Colonic mucosa (tissue), 4 donors: ENCODE measurements around the gene UTP15. TPM values are rescaled to one million over a fixed set of nuclear protein-coding genes. Genes with fewer than 3 reads are reported as not detected.

ENCODE experiments used
- DNase-seq: peaks from one replicate; pipeline ENCODE4 v3.0.0-alpha.2; 2020
- H3K27ac ChIP-seq: fragments of 200-600 bp; one replicate; pipeline ENCODE4 v1.8.0; 2021
- H3K27me3 ChIP-seq: fragments of 200-600 bp; one replicate; pipeline ENCODE4 v1.8.0; 2021
- H3K36me3 ChIP-seq: fragments of 200-600 bp; one replicate; pipeline ENCODE4 v1.8.0; 2021
- H3K4me1 ChIP-seq: fragments of 200-600 bp; one replicate; pipeline ENCODE4 v1.8.0; 2021; ENCODE audit warnings: mild to moderate bottlenecking
- H3K4me3 ChIP-seq: fragments of 200-600 bp; one replicate; pipeline ENCODE4 v1.8.0; 2021
- H3K9ac ChIP-seq, 2 donors: one replicate each; pipeline ENCODE4 v1.7.0; 2013; ENCODE audit warnings: control low read depth in 2 of 2, low read depth in 2 of 2, low read length in 2 of 2
- H3K9me3 ChIP-seq: fragments of 200-600 bp; one replicate; pipeline ENCODE4 v1.8.0; 2021
- intact Hi-C: fragments of 100-400 bp; cut with DNase I; formaldehyde crosslinking; loops from one replicate; pipeline ENCODE4 v1.14.1; 2022
- total RNA-seq, 2 donors: library from RNA; stranded (reverse); fragmentation: NEBNext Ultra II Directional in 1 of 2; extraction: Animal tissue kit (Norgen Biotek cat#: 25700) in 1 of 2; gene quantifications; one replicate each; pipeline ENCODE4 v1.2.1, GENCODE V29; 2021
- TF ChIP-seq, protein P1 (sequence below): fragments of 200-600 bp; IDR thresholded peaks from one replicate; pipeline ENCODE4 v1.8.0; 2022; ENCODE audit warnings: antibody characterized with exemption, mild to moderate bottlenecking
- donor health status: healthy.
- donor health status: DM: no; HTN: no; CAD: no.
- donor health status: DM: no; HTN: no; CAD: no.

UTP15 gene
- total RNA-seq, 2 donors from 2014 or later = 9.4 to 13.9 TPM

DNA sequence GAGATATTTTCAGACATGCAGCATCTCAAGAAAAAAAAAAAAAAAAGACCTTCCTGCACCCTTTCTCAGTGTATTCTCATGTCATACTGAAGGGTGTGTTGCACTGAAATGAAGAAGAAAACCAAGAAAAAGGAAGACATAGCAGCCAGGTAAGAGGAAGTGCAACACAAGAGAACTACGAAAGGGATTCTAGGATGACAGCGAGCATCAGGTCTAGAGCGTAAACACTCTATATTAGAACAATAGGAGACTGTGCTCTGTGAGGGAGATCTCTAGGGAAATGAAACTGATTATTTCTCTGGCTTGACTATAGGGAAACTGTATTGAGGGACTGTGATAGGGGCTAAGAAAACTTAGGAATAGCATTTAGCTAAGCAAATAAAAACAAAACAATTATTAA is 37.3 kb upstream of the UTP15 start:
- H3K27ac ChIP-seq = no peak overlapping the region
- no peaks in the 10 kb centered on the region for H3K4me1 ChIP-seq
- DNase-seq = no peak
- TF ChIP-seq, protein P1, sequence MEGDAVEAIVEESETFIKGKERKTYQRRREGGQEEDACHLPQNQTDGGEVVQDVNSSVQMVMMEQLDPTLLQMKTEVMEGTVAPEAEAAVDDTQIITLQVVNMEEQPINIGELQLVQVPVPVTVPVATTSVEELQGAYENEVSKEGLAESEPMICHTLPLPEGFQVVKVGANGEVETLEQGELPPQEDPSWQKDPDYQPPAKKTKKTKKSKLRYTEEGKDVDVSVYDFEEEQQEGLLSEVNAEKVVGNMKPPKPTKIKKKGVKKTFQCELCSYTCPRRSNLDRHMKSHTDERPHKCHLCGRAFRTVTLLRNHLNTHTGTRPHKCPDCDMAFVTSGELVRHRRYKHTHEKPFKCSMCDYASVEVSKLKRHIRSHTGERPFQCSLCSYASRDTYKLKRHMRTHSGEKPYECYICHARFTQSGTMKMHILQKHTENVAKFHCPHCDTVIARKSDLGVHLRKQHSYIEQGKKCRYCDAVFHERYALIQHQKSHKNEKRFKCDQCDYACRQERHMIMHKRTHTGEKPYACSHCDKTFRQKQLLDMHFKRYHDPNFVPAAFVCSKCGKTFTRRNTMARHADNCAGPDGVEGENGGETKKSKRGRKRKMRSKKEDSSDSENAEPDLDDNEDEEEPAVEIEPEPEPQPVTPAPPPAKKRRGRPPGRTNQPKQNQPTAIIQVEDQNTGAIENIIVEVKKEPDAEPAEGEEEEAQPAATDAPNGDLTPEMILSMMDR = no peak
- no peak overlapping the region for H3K9ac ChIP-seq
- no peaks in the 10 kb centered on the region for H3K36me3 ChIP-seq
- no peaks in the 10 kb centered on the region for H3K9me3 ChIP-seq
- intact Hi-C loops = no loop called here
- no peaks in the 10 kb centered on the region for H3K27me3 ChIP-seq
- no peak overlapping the region for H3K4me3 ChIP-seq

DNA sequence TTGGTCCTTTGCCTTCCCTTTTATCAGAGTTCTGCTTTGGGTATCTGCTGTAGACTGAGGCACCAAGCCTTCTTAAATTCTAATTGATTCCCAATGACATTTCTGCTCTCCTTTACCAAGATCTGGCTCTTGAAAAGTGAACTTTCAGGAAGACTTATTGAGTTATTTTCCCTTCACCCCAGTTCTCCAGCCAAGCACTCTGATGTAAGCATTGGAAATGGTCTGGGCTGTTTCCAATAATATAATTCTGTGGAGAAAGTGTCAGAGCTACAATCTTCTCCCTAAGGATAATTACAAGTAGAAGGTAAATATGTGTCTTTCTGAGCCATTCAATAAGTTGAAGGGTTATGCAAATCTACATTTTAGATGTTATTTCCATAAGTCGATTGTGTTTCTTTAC is 36.5 kb upstream of the UTP15 start:
- H3K4me3 ChIP-seq = no peak overlapping the region
- no peak overlapping the region for H3K27ac ChIP-seq
- H3K27me3 ChIP-seq = no peaks in the 10 kb centered on the region
- no peak for DNase-seq
- no peak overlapping the region for H3K9ac ChIP-seq
- no peaks in the 10 kb centered on the region for H3K9me3 ChIP-seq
- H3K4me1 ChIP-seq = no peaks in the 10 kb centered on the region
- intact Hi-C loops = no loop called here
- TF ChIP-seq, protein P1 = no peak
- no peaks in the 10 kb centered on the region for H3K36me3 ChIP-seq

DNA sequence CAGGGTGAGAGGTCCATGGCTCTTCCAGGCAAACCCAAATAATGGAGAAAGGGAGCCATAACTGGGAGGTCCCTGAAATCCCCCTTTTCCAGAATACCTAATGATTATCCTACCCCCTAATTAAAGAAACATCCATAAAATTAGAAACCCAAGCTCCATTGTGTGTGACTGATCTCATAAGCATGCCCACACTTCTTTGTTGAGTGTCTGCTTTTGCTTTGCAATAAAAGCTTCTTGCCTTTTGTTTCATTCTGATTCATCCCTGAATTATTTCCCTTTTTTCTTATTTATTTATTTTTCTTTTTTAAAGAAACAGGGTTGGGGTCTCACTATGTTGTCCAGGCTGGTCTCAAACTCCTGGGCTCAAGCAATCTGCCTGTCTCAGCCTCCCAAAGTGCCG is 34.2 kb upstream of the UTP15 start:
- Histone ChIP-seq H3K36me3 (no peaks in the 10 kb centered on the region), H3K9me3 (no peaks in the 10 kb centered on the region), H3K27me3 (no peaks in the 10 kb centered on the region), H3K9ac (no peak overlapping the region), H3K4me1 (no peaks in the 10 kb centered on the region), H3K27ac (no peak overlapping the region), H3K4me3 (no peak overlapping the region)
- intact Hi-C loops = no loop called here
- TF ChIP-seq, protein P1 = no peak
- no peak for DNase-seq

DNA sequence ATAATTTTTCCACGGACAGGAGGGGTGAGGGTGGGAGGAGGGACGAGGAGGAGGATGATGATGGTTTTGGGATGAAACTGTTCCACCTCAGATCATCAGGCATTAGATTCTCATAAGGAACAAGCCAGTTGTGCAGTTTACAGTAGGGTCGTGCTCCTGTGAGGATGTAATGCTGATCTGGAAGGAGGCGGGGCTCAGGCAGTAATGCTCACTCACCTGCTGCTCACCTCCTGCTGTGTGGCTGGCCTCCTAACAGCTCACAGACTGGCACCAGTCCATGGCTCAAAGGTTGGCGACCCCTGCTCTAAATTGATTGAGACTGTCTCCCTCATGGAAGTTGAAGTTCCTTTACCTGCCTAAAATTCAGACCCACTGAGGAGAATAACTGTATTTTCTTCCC is 33.3 kb upstream of the UTP15 start:
- DNase-seq = no peak
- H3K9ac ChIP-seq = no peak overlapping the region
- H3K4me3 ChIP-seq = no peak overlapping the region
- no peaks in the 10 kb centered on the region for H3K36me3 ChIP-seq
- intact Hi-C loops = no loop called here
- H3K9me3 ChIP-seq = no peaks in the 10 kb centered on the region
- no peaks in the 10 kb centered on the region for H3K27me3 ChIP-seq
- no peak overlapping the region for H3K27ac ChIP-seq
- no peaks in the 10 kb centered on the region for H3K4me1 ChIP-seq
- TF ChIP-seq, protein P1 = no peak

DNA sequence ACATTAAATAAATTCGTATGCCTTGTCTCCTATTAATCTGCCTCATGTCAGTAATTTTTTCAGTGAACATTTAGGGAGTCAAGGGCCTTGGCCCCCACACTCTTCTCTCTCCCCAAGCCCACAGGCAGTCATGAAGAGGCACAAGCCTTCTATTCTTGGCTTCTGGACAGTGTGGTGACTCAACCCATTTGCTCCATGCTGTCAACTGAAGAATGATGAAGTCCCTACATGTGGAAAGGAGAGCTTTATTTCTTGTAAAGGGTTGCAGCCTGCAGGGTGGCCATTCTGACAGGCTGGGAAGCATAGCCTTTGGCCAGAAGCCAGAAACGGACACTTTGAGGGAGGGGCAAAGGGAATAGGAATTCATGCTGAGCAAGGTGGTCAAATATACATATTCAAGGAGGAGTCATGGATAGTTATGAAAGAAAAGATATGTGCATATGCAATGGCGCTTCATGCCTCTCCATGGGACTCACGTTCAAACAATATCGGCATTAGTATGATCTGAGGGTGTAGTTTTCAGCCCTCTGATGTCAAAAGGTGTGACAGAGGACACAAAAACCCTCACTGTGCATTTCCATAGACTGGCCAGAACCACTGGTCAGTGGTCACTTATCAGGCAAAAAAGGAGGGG is 31.4 kb upstream of the UTP15 start:
- no peaks in the 10 kb centered on the region for H3K36me3 ChIP-seq
- H3K27me3 ChIP-seq = no peaks in the 10 kb centered on the region
- no peaks in the 10 kb centered on the region for H3K9me3 ChIP-seq
- H3K4me1 ChIP-seq = no peaks in the 10 kb centered on the region
- H3K4me3 ChIP-seq = no peak overlapping the region
- intact Hi-C loops = no loop called here
- TF ChIP-seq, protein P1 = no peak
- no peak for DNase-seq
- no peak overlapping the region for H3K27ac ChIP-seq
- H3K9ac ChIP-seq = no peak overlapping the region
